Measurements from ENCODE around the gene PNPLA2.

Gene PNPLA2

GRCh38 chr11:795634-796564 is 22.8 kb upstream of the PNPLA2 start:
- H3K36me3 ChIP-seq (ENCODE audit: insufficient read depth), result no peaks in the 10 kb centered on the region
- H2AFZ ChIP-seq (ENCODE audit: low read depth), result no peak overlapping the region
- no peak overlapping the region for H3K4me3 ChIP-seq (IDR thresholded peaks at IDR 0.05; ENCODE audit: insufficient read depth, low read depth, low read length)

GRCh38 chr11:796565-797295 is 22.0 kb upstream of the PNPLA2 start:
- H3K27ac ChIP-seq, result peak overlapping the region; percentile 50; the same call in 1 of the 2 replicates
- H2AFZ ChIP-seq (ENCODE audit: low read depth), result no peak overlapping the region
- H3K4me2 ChIP-seq, result peak overlapping the region; percentile 99
- H3K4me1 ChIP-seq (ENCODE audit: low read depth, poor library complexity, severe bottlenecking), result peaks cover 12% of the 10 kb centered on the region
- H4K20me1 ChIP-seq (ENCODE audit: insufficient read depth), result no peaks in the 10 kb centered on the region
- H3K79me2 ChIP-seq (ENCODE audit: insufficient read depth, low read depth), result 0 out of 2 replicates have a peak, but pooled peaks cover 4% of the 10 kb centered on the region
- no peak for TF ChIP-seq CTCF (conservative IDR thresholded peaks at IDR 0.05; ENCODE audit: low read depth, low read length)
- no peaks in the 10 kb centered on the region for H3K27me3 ChIP-seq (ENCODE audit: insufficient read depth, low read depth)
- no peaks in the 10 kb centered on the region for H3K36me3 ChIP-seq (ENCODE audit: insufficient read depth)
- peak overlapping the region; percentile 28 for H3K4me3 ChIP-seq (IDR thresholded peaks at IDR 0.05; ENCODE audit: insufficient read depth, low read depth, low read length)
- peak overlapping the region; percentile 67; the same call in 1 of the 2 replicates for H3K9ac ChIP-seq

More at GRCh38 chr11:795634-796564, 22.8 kb upstream of the PNPLA2 start:
- no peaks in the 10 kb centered on the region for H4K20me1 ChIP-seq (ENCODE audit: insufficient read depth)
- peak overlapping the region; percentile 99 for H3K4me2 ChIP-seq
- H3K79me2 ChIP-seq (ENCODE audit: insufficient read depth, low read depth), result 0 out of 2 replicates have a peak, but pooled peaks cover 4% of the 10 kb centered on the region
- H3K27me3 ChIP-seq (ENCODE audit: insufficient read depth, low read depth), result no peaks in the 10 kb centered on the region
- H3K4me1 ChIP-seq (ENCODE audit: low read depth, poor library complexity, severe bottlenecking), result peaks cover 12% of the 10 kb centered on the region
- TF ChIP-seq CTCF (conservative IDR thresholded peaks at IDR 0.05; ENCODE audit: low read depth, low read length), result no peak
- H3K9ac ChIP-seq, result peak overlapping the region; percentile 55; the same call in 1 of the 2 replicates
- H3K27ac ChIP-seq, result peak overlapping the region; percentile 50; the same call in 1 of the 2 replicates

DNA sequence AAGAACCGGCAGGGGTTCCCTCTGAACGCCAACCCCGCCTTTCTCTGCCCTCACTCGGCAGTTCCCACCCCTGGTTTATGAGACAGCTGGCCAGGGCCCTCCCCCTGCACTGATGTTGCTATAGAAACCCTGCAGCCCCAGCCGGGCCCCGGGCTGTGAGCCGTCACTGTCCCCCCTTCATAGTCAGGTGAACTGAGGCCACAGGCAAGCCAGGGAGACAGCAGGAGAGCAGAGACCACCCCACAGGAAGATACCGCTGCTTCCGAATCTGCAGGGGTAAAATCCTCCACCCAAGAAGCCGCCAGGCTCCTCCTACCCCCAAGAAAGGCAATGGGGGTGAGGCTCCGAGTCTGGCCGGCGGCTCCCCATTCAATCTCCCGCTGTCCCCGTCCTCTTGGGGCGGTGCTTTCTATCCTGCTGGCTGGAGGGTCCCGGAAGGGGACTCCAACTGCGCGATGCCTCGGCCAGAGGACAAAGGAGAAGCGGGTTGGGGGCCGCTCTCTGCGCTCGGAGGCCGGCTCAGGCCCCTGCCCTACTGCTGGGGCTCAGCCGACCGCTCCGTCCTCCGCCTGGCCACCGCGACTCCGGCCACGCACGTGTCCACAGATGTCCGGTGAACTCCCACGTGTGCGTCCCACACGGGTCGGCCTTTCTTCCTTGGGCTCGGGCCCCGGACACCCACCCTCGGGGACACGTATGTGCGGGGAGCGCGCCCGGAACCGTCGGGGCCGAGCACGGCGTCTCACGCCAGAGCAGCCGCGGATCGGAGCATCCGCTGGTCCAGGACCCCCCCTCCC is 21.2 kb upstream of the PNPLA2 start:
- Histone ChIP-seq H4K20me1 (ENCODE audit: insufficient read depth) (no peaks in the 10 kb centered on the region), H3K36me3 (ENCODE audit: insufficient read depth) (no peaks in the 10 kb centered on the region)

More for the DNA sequence above, 21.2 kb upstream of the PNPLA2 start:
- no peak for TF ChIP-seq CTCF (conservative IDR thresholded peaks at IDR 0.05; ENCODE audit: low read depth, low read length)
- Histone ChIP-seq H3K27ac (peak overlapping the region; percentile 50), H3K27me3 (ENCODE audit: insufficient read depth, low read depth) (no peaks in the 10 kb centered on the region), H3K79me2 (ENCODE audit: insufficient read depth, low read depth) (0 out of 2 replicates have a peak, but pooled peaks cover 4% of the 10 kb centered on the region), H3K9ac (peak overlapping the region; percentile 67), H2AFZ (ENCODE audit: low read depth) (peak overlapping the region; percentile 42), H3K4me2 (peak overlapping the region; percentile 99), H3K4me3 (IDR thresholded peaks at IDR 0.05; ENCODE audit: insufficient read depth, low read depth, low read length) (peak overlapping the region; percentile 28), H3K4me1 (ENCODE audit: low read depth, poor library complexity, severe bottlenecking) (peaks cover 12% of the 10 kb centered on the region)

Measured in KMS-11 (cell line).